ENCODE data around the gene MCEE.
"Not testable (repeated sequence)": the region's sequence is repeated elsewhere in the genome, so short reads cannot be mapped to it uniquely, and the experiment has no call there.

Gene MCEE

DNA sequence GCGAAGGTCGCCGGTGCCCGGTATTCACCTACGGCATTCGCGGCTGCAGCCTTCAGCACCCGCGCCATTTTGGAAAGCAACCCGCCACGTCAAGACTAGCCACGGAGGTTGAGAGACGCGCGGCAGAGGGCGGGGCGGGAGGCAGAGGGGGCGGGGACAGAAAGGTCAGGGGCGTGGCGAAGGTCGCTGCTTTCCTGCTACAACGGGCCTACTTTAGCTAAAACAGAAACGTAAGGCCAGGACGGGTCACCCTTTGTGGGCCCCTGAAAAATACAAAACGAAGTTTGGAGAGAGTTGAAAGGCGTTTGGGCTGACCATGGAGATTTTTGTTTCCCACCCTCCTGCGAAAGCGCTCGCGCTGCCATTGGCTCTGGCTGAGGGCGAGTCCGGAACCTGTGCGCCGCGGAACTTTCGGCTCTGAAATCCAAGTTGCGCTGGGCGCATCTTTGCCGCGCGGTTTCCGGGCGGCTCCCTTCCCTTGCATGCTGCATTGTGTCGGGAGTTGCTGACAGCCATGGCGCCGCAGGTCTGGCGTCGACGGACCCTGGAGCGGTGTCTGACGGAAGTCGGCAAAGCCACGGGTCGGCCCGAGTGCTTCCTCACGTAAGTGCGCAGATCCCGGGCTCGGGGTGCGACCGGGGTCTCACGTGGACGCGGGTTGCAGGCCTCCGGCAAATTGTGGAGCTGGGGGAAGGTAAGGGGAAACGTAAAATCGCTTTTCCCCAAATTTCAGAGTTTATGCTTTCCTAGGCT is at the start of gene MCEE, which contains the start of gene MPHOSPH10:
TSS of gene MCEE (minus strand) at position 78 of the 753 bp plus-strand sequence. CDS start at position 68, 10 bp downstream.
TSS of gene MPHOSPH10 (plus strand) at position 483 of the 753 bp plus-strand sequence. CDS start at position 515, 32 bp downstream.
- no peaks in the 10 kb centered on the region for H4K20me1 ChIP-seq (ENCODE audit: insufficient read depth)
- H3K27ac ChIP-seq: peak within 1 kb of the TSS; percentile 73
- H3K4me2 ChIP-seq: peak within 1 kb of the TSS; percentile 77
- peaks cover 56% of the 10 kb centered on the region for H3K79me2 ChIP-seq (ENCODE audit: insufficient read depth, low read depth)
- H3K9ac ChIP-seq: peak within 1 kb of the TSS; percentile 83
- H3K27me3 ChIP-seq (ENCODE audit: insufficient read depth, low read depth): no peaks in the 10 kb centered on the region
- TF ChIP-seq, protein P1, sequence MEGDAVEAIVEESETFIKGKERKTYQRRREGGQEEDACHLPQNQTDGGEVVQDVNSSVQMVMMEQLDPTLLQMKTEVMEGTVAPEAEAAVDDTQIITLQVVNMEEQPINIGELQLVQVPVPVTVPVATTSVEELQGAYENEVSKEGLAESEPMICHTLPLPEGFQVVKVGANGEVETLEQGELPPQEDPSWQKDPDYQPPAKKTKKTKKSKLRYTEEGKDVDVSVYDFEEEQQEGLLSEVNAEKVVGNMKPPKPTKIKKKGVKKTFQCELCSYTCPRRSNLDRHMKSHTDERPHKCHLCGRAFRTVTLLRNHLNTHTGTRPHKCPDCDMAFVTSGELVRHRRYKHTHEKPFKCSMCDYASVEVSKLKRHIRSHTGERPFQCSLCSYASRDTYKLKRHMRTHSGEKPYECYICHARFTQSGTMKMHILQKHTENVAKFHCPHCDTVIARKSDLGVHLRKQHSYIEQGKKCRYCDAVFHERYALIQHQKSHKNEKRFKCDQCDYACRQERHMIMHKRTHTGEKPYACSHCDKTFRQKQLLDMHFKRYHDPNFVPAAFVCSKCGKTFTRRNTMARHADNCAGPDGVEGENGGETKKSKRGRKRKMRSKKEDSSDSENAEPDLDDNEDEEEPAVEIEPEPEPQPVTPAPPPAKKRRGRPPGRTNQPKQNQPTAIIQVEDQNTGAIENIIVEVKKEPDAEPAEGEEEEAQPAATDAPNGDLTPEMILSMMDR (conservative IDR thresholded peaks at IDR 0.05; ENCODE audit: low read depth, low read length): no peak
- no peak within 1 kb of the TSS for H3K4me3 ChIP-seq (IDR thresholded peaks at IDR 0.05; ENCODE audit: insufficient read depth, low read depth, low read length)
- peak within 1 kb of the TSS; percentile 75 for H2AFZ ChIP-seq (ENCODE audit: low read depth)
- peaks cover 11% of the 10 kb centered on the region; the same call in 1 of the 2 replicates for H3K36me3 ChIP-seq (ENCODE audit: insufficient read depth)
- H3K4me1 ChIP-seq (ENCODE audit: low read depth, poor library complexity, severe bottlenecking): peaks cover 27% of the 10 kb centered on the region

DNA sequence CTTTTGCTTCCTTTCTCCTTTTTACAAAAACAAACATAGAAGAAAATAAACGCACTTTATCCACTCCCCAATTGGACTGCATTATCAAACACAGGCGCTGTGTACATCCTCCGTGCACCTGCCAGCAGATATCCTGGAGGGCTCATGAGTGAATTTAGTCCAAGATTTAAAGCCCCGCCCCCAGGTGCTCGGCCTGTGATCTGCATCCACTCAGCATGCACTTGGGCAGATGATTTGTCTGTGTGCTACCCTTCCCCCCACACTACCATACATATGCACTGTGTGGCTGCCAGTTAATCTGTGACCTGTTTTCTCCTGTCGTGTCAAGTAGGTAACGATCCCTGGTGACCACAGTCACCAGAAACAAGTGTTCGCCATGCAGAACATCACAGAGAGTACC is 48.8 kb upstream of the MCEE start:
- H3K27me3 ChIP-seq (ENCODE audit: insufficient read depth, low read depth); H2AFZ ChIP-seq (ENCODE audit: low read depth): not testable (repeated sequence)

DNA sequence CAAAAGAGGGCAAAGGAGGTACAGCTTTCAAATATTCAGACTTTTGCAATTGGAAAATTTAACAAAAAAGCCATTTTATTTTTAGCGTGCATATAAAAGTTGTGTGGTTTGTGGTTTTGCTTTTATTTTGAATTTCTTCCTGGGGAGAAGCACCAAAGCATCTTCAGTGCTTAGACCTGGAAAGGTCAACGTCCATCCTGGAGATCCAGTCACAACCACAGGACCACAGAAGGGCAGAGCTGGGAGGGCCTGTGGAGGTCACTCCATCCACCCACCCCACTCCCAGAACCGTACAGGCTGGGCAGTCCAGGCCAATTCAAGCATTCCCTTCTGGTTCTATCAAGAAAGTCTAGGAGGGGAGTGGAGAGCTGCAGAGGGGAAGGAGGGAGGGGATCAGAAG is 44.2 kb upstream of the MCEE start:
- no peaks in the 10 kb centered on the region for H3K79me2 ChIP-seq (ENCODE audit: insufficient read depth, low read depth)
- H3K9ac ChIP-seq: no peak overlapping the region
- H3K27ac ChIP-seq: no peak overlapping the region
- no peaks in the 10 kb centered on the region for H4K20me1 ChIP-seq (ENCODE audit: insufficient read depth)
- H3K36me3 ChIP-seq (ENCODE audit: insufficient read depth): no peaks in the 10 kb centered on the region
- H3K4me1 ChIP-seq (ENCODE audit: low read depth, poor library complexity, severe bottlenecking): no peaks in the 10 kb centered on the region
- no peak overlapping the region for H3K4me3 ChIP-seq (IDR thresholded peaks at IDR 0.05; ENCODE audit: insufficient read depth, low read depth, low read length)
- H3K4me2 ChIP-seq: no peak overlapping the region
- TF ChIP-seq, protein P1 (conservative IDR thresholded peaks at IDR 0.05; ENCODE audit: low read depth, low read length): no peak
- H3K27me3 ChIP-seq (ENCODE audit: insufficient read depth, low read depth): no peaks in the 10 kb centered on the region
- no peak overlapping the region for H2AFZ ChIP-seq (ENCODE audit: low read depth)

More for the DNA sequence above, 48.8 kb upstream of the MCEE start:
- H4K20me1 ChIP-seq (ENCODE audit: insufficient read depth); H3K9ac ChIP-seq; H3K36me3 ChIP-seq (ENCODE audit: insufficient read depth); H3K4me3 ChIP-seq (IDR thresholded peaks at IDR 0.05; ENCODE audit: insufficient read depth, low read depth, low read length); H3K4me2 ChIP-seq; H3K79me2 ChIP-seq (ENCODE audit: insufficient read depth, low read depth); H3K4me1 ChIP-seq (ENCODE audit: low read depth, poor library complexity, severe bottlenecking); H3K27ac ChIP-seq: not testable (repeated sequence)

DNA sequence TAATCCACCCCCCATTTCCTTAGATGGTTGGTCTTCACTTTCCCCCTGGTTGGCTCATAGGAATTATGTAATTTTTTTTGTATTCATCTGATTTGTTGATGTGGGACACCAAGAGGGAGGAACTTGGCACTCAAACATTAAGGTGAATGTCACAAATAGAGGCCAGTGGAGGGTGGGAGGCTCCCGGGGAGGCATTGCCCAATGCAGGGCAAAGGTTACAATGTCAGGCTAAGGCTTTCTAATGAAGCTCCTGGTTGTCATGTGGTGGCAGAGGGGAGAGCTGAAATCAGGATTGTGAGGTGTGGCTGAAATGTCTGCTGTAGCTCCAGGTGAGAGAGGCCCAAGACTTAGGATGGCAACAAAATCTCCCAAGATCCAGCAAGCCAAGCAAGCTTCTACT is 43.1 kb upstream of the MCEE start:
- no peaks in the 10 kb centered on the region for H3K4me1 ChIP-seq (ENCODE audit: low read depth, poor library complexity, severe bottlenecking)
- no peaks in the 10 kb centered on the region for H3K79me2 ChIP-seq (ENCODE audit: insufficient read depth, low read depth)
- no peaks in the 10 kb centered on the region for H3K27me3 ChIP-seq (ENCODE audit: insufficient read depth, low read depth)
- H3K9ac ChIP-seq: no peak overlapping the region
- no peak overlapping the region for H3K27ac ChIP-seq
- no peaks in the 10 kb centered on the region for H3K36me3 ChIP-seq (ENCODE audit: insufficient read depth)
- no peak overlapping the region for H2AFZ ChIP-seq (ENCODE audit: low read depth)
- TF ChIP-seq, protein P1 (conservative IDR thresholded peaks at IDR 0.05; ENCODE audit: low read depth, low read length): no peak
- no peak overlapping the region for H3K4me3 ChIP-seq (IDR thresholded peaks at IDR 0.05; ENCODE audit: insufficient read depth, low read depth, low read length)
- no peak overlapping the region for H3K4me2 ChIP-seq
- no peaks in the 10 kb centered on the region for H4K20me1 ChIP-seq (ENCODE audit: insufficient read depth)

DNA sequence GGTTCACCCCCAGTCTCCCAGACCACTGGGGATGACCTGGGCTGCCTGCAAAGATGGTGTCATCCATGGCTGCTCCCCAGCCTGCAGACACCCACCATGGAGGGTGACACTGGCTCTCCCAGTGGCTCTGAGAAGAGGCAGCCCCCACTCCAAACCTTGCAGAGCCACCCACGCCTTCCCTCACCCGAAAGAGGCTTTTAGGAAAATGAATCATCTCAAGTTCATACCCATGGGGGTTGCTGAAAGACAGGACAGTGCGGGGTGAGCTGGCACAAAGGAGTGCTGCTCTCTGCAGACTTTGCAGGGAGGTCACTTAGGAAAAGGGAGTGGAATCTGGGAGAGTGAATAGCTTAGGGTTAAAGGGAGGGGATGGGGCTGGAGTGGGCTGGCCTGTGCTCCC is 36.8 kb upstream of the MCEE start:
- TF ChIP-seq, protein P1 (conservative IDR thresholded peaks at IDR 0.05; ENCODE audit: low read depth, low read length): no peak
- Histone ChIP-seq H4K20me1 (ENCODE audit: insufficient read depth) (no peaks in the 10 kb centered on the region), H3K9ac (no peak overlapping the region), H3K27ac (no peak overlapping the region), H3K4me1 (ENCODE audit: low read depth, poor library complexity, severe bottlenecking) (no peaks in the 10 kb centered on the region), H3K79me2 (ENCODE audit: insufficient read depth, low read depth) (no peaks in the 10 kb centered on the region), H3K4me3 (IDR thresholded peaks at IDR 0.05; ENCODE audit: insufficient read depth, low read depth, low read length) (no peak overlapping the region), H3K4me2 (no peak overlapping the region), H2AFZ (ENCODE audit: low read depth) (no peak overlapping the region), H3K27me3 (ENCODE audit: insufficient read depth, low read depth) (no peaks in the 10 kb centered on the region), H3K36me3 (ENCODE audit: insufficient read depth) (no peaks in the 10 kb centered on the region)
